Peyer's patch (tissue), 4 donors: ENCODE measurements around the gene PROM1.

Experiments used
- POLR2A ChIP-seq, 2 donors: fragments of 450-650 bp; IDR thresholded peaks; one replicate each; pipeline ENCODE4 v1.5.1; 2017; ENCODE audit warnings: antibody characterized with exemption in 2 of 2, mild to moderate bottlenecking in 2 of 2, moderate library complexity in 2 of 2
- TF ChIP-seq, protein P1 (sequence below), 6 experiments: fragments of 450-650 bp in 4 of 6; fragments of 200-600 bp in 2 of 6; sonication (generic) in 1 of 6; IDR thresholded peaks; one replicate each; pipeline ENCODE4 v1.5.1; 2017 to 2019; ENCODE audit warnings: antibody characterized with exemption in 6 of 6, mild to moderate bottlenecking in 3 of 6, moderate library complexity in 1 of 6

DNA sequence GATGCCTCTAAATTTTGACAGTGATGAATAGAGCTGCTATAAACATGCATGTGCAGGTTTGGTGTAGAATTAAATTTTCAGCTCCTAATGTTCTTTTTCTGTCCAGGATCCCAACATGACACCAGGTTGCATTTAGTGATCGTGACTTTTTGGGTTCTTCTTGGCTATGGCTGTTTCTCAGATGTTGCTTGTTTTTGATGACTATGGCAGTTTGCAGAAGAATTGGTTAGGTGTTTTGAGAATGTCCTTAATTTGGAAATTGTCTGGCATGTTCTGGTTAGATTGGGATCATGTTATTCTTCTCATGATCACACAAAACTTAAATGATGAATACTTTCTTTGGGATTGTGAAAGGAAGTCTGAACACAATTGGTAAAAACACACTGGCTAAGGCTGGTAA, 141.5 kb downstream of the PROM1 start:
- TF ChIP-seq, protein P1, sequence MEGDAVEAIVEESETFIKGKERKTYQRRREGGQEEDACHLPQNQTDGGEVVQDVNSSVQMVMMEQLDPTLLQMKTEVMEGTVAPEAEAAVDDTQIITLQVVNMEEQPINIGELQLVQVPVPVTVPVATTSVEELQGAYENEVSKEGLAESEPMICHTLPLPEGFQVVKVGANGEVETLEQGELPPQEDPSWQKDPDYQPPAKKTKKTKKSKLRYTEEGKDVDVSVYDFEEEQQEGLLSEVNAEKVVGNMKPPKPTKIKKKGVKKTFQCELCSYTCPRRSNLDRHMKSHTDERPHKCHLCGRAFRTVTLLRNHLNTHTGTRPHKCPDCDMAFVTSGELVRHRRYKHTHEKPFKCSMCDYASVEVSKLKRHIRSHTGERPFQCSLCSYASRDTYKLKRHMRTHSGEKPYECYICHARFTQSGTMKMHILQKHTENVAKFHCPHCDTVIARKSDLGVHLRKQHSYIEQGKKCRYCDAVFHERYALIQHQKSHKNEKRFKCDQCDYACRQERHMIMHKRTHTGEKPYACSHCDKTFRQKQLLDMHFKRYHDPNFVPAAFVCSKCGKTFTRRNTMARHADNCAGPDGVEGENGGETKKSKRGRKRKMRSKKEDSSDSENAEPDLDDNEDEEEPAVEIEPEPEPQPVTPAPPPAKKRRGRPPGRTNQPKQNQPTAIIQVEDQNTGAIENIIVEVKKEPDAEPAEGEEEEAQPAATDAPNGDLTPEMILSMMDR (IDR thresholded peaks at IDR 0.05) = no peak
- TF ChIP-seq POLR2A (IDR thresholded peaks at IDR 0.05) = no peak
